SK-N-SH (cell line): ENCODE data around the gene PIR. TPM values are rescaled to one million over a fixed set of nuclear protein-coding genes. Genes with fewer than 3 reads are reported as not detected.

Source experiments
- CTCF ChIA-PET: fragments of 300-600, 350-600 bp; formaldehyde crosslinking; extraction: SDS; loops from one replicate; lab custom pipeline; 2021; lab: Yijun Ruan, JAX
- POLR2A ChIA-PET: fragments of 350-600 bp; sonication (Branson Sonifier 250); formaldehyde crosslinking; extraction: SDS; loops from one replicate; lab custom pipeline; 2020; ENCODE audit warnings: antibody characterized with exemption, inconsistent platforms; lab: Yijun Ruan, JAX
- DNase-seq: peaks from one replicate; pipeline ENCODE4 v3.0.0; 2012
- H2AFZ ChIP-seq: fragments of 200-600 bp; sonication (generic); 2 replicates; pipeline ENCODE4 v1.8.1; 2016; ENCODE audit warnings: antibody characterized with exemption, mild to moderate bottlenecking, low read depth
- H3F3A ChIP-seq: fragments of 200-600 bp; sonication (generic); replicated peaks from 2 replicates; pipeline ENCODE3; 2016; ENCODE audit warnings: antibody characterized with exemption, mild to moderate bottlenecking; ENCODE audit not compliant: insufficient read depth
- H3K27ac ChIP-seq, 2 experiments: fragments of 200-500 bp in 1 of 2; fragments of 200-600 bp in 1 of 2; sonication (Bioruptor generic) in 1 of 2; sonication (generic), shearing (Covaris generic) in 1 of 2; 2 replicates each; pipeline versions ENCODE4 v1.5.1 to v1.6.1; 2014 to 2016; ENCODE audit warnings: low read depth in 2 of 2, inconsistent platforms in 1 of 2, low read length in 1 of 2, mild to moderate bottlenecking in 1 of 2, mixed read lengths in 1 of 2
- H3K27me3 ChIP-seq: fragments of 200-600 bp; sonication (generic), shearing (Covaris generic); 2 replicates; pipeline ENCODE4 v1.6.1; 2016; ENCODE audit warnings: mixed run types; ENCODE audit not compliant: insufficient read depth
- H3K36me3 ChIP-seq, 2 experiments: fragments of 200-500 bp in 1 of 2; fragments of 200-600 bp in 1 of 2; sonication (Bioruptor generic) in 1 of 2; sonication (generic) in 1 of 2; replicated peaks in 1 of 2; 2 replicates each; pipeline versions ENCODE3 to v1.5.1; 2014 to 2016; ENCODE audit warnings: low read length in 1 of 2, mild to moderate bottlenecking in 1 of 2; ENCODE audit not compliant: insufficient read depth in 2 of 2, control insufficient read depth in 1 of 2
- H3K4me1 ChIP-seq, 2 experiments: fragments of 200-500 bp in 1 of 2; fragments of 200-600 bp in 1 of 2; sonication (Bioruptor generic) in 1 of 2; sonication (generic), shearing (Covaris generic) in 1 of 2; 2 replicates each; pipeline versions ENCODE4 v1.5.1 to v1.6.1; 2014 to 2016; ENCODE audit warnings: low read depth in 1 of 2, low read length in 1 of 2, mixed run types in 1 of 2; ENCODE audit not compliant: insufficient read depth in 2 of 2, control insufficient read depth in 1 of 2
- H3K4me2 ChIP-seq: fragments of 200-600 bp; sonication (generic), shearing (Covaris generic); 2 replicates; pipeline ENCODE4 v1.6.1; 2017; ENCODE audit warnings: mixed run types
- H3K4me3 ChIP-seq, 2 experiments: fragments of 200-500 bp in 1 of 2; fragments of 200-600 bp in 1 of 2; sonication (Bioruptor generic) in 1 of 2; sonication (generic), shearing (Covaris generic) in 1 of 2; 2 replicates each; pipeline versions ENCODE4 v1.5.1 to v1.8.1; 2014 to 2016; ENCODE audit warnings: low read depth in 2 of 2, inconsistent platforms in 1 of 2, low read length in 1 of 2, mild to moderate bottlenecking in 1 of 2, mixed read lengths in 1 of 2, moderate library complexity in 1 of 2
- H3K79me2 ChIP-seq: fragments of 200-600 bp; sonication (generic); 2 replicates; pipeline ENCODE4 v1.8.1; 2017; ENCODE audit warnings: mild to moderate bottlenecking; ENCODE audit not compliant: insufficient read depth
- H3K9ac ChIP-seq: fragments of 200-600 bp; sonication (generic); 2 replicates; pipeline ENCODE4 v1.6.1; 2017; ENCODE audit warnings: mixed run types
- H3K9me2 ChIP-seq: fragments of 200-600 bp; sonication (generic); 2 replicates; pipeline ENCODE4 v1.6.1; 2017; ENCODE audit warnings: mixed run types
- H3K9me3 ChIP-seq: fragments of 200-600 bp; sonication (generic); 2 replicates; pipeline ENCODE4 v1.6.1; 2017; ENCODE audit warnings: mixed run types, mild to moderate bottlenecking, moderate library complexity
- H4K20me1 ChIP-seq: fragments of 200-600 bp; sonication (generic); 2 replicates; pipeline ENCODE4 v1.6.1; 2017; ENCODE audit warnings: mild to moderate bottlenecking, mixed run types; ENCODE audit not compliant: insufficient read depth
- CHD2 ChIP-seq: fragments of 150-350 bp; IDR thresholded peaks from 2 replicates; pipeline ENCODE4 v1.6.1; 2018; ENCODE audit warnings: low read length; ENCODE audit not compliant: partially characterized antibody
- ELF1 ChIP-seq: IDR thresholded peaks from 2 replicates; pipeline ENCODE4 v1.4.0; 2012
- EZH2phosphoT487 ChIP-seq: fragments of 200-600 bp; sonication (generic); IDR thresholded peaks from 2 replicates; pipeline ENCODE4 v1.6.1; 2017; ENCODE audit warnings: low read depth, mixed run types, mild to moderate bottlenecking, antibody characterized with exemption, moderate library complexity, borderline replicate concordance
- FOSL2 ChIP-seq: IDR thresholded peaks from 2 replicates; pipeline ENCODE4 v1.4.0; 2012; ENCODE audit warnings: low read depth, mild to moderate bottlenecking, moderate library complexity, borderline replicate concordance
- FOXJ3 ChIP-seq: sonication (generic); formaldehyde crosslinking; IDR thresholded peaks from 2 replicates; pipeline ENCODE4 v1.5.1; 2020; ENCODE audit warnings: mild to moderate bottlenecking, missing genetic modification reagents
- MEF2A ChIP-seq: IDR thresholded peaks from 2 replicates; pipeline ENCODE4 v1.4.0; 2012; ENCODE audit warnings: low read depth, borderline replicate concordance
- POLR2AphosphoS5 ChIP-seq: IDR thresholded peaks from 2 replicates; pipeline ENCODE4 v1.6.1; 2012; ENCODE audit warnings: low read depth, low read length
- RCOR1 ChIP-seq: fragments of 150-350 bp; IDR thresholded peaks from 2 replicates; pipeline ENCODE4 v1.6.1; 2017; ENCODE audit warnings: antibody characterized with exemption, low read length
- RXRA ChIP-seq: IDR thresholded peaks from 2 replicates; pipeline ENCODE4 v1.4.0; 2012; ENCODE audit warnings: low read depth, mild to moderate bottlenecking, borderline replicate concordance
- SMC3 ChIP-seq: IDR thresholded peaks from 2 replicates; pipeline ENCODE4 v1.6.1; 2012; ENCODE audit warnings: low read depth, low read length, improper control_type of control experiment
- TAF1 ChIP-seq: IDR thresholded peaks from 2 replicates; pipeline ENCODE4 v1.6.1; 2012; ENCODE audit warnings: low read depth, mild to moderate bottlenecking, low read length, moderate library complexity, borderline replicate concordance
- TEAD4 ChIP-seq: IDR thresholded peaks from 2 replicates; pipeline ENCODE4 v1.4.0; 2012; ENCODE audit warnings: mild to moderate bottlenecking, borderline replicate concordance; ENCODE audit not compliant: insufficient read depth
- USF2 ChIP-seq: fragments of 150-350 bp; IDR thresholded peaks from 2 replicates; pipeline ENCODE4 v1.6.1; 2017; ENCODE audit warnings: antibody characterized with exemption, low read length, low read depth, borderline replicate concordance
- WGBS: methylation state at CpG from one replicate; pipeline ENCODE4 v1.1.6; 2017; ENCODE audit warnings: low lambda C conversion rate; 5-methylcytosine and 5-hydroxymethylcytosine counted together
- polyA plus RNA-seq, 3 experiments: library from polyadenylated mRNA; depleted of rRNA; stranded (reverse); fragments of >200 nt; gene quantifications; 2 replicates each; pipeline ENCODE4 v1.2.3, GENCODE V29; 2012
- TF ChIP-seq, protein P1 (sequence below): IDR thresholded peaks from 2 replicates; pipeline ENCODE4 v1.4.0; 2012; ENCODE audit warnings: low read depth, borderline replicate concordance
- TF ChIP-seq, protein P2 (sequence below): fragments of 200-600 bp; sonication (generic); IDR thresholded peaks from 2 replicates; pipeline ENCODE4 v1.6.1; 2017; ENCODE audit warnings: antibody characterized with exemption, mild to moderate bottlenecking, moderate library complexity
- TF ChIP-seq, protein P3 (sequence below): IDR thresholded peaks from 2 replicates; pipeline ENCODE4 v1.4.0; 2012; ENCODE audit warnings: low read depth

PIR gene
- polyA plus RNA-seq, 1 of the 3 experiments (the other 2 are of a cell fraction) = 12.3 TPM

DNA sequence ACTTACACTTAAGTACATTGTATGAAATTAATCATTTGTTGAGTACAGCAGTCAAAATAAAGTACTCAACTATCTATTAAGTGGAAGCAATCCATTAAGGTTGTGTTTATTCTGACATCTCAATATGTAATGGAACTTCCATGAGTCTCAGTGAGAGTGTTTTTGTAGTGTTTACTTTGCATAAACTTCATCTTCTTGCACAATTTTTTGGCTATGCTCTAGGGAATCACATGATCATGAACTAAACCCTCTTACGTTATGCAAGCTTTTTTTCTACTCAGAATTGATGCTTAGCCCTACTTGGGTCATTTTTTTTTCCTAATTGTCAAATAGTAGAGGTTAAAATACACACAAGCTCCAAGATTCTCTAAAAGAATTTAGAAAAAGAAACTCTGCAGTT lies 136.7 kb downstream of the PIR start:
- Histone ChIP-seq H3F3A (no peaks in the 10 kb centered on the region), H3K9ac (no peak overlapping the region), H3K9me2 (no peaks in the 10 kb centered on the region), H3K79me2 (no peaks in the 10 kb centered on the region), H4K20me1 (no peaks in the 10 kb centered on the region), H3K27me3 (no peaks in the 10 kb centered on the region), H3K4me2 (no peak overlapping the region), H3K9me3 (no peaks in the 10 kb centered on the region), H3K4me1 (no peaks in the 10 kb centered on the region), H3K27ac (no peak overlapping the region), H2AFZ (0 out of 2 replicates have a peak overlapping the region, but pooled peaks have one; percentile 14), H3K4me3 (no peak overlapping the region), H3K36me3 (no peaks in the 10 kb centered on the region)
- WGBS = 67% methylated on average over 1 of the region's 1 CpG
- ChIA-PET POLR2A (no interaction called here), CTCF (interaction anchor here (1.2 kb wide), 1 partner anchor 10 kb away, joined by 4 read pairs; no protein-coding TSS in a partner anchor)
- TF ChIP-seq POLR2AphosphoS5 (no peak), TEAD4 (no peak), ELF1 (no peak), FOXJ3 (CRISPR knock-in tag) (no peak), FOSL2 (no peak), EZH2phosphoT487 (no peak), RXRA (no peak), USF2 (no peak), CHD2 (no peak), MEF2A (no peak), SMC3 (no peak), RCOR1 (no peak), TAF1 (no peak)
- TF ChIP-seq, protein P1, sequence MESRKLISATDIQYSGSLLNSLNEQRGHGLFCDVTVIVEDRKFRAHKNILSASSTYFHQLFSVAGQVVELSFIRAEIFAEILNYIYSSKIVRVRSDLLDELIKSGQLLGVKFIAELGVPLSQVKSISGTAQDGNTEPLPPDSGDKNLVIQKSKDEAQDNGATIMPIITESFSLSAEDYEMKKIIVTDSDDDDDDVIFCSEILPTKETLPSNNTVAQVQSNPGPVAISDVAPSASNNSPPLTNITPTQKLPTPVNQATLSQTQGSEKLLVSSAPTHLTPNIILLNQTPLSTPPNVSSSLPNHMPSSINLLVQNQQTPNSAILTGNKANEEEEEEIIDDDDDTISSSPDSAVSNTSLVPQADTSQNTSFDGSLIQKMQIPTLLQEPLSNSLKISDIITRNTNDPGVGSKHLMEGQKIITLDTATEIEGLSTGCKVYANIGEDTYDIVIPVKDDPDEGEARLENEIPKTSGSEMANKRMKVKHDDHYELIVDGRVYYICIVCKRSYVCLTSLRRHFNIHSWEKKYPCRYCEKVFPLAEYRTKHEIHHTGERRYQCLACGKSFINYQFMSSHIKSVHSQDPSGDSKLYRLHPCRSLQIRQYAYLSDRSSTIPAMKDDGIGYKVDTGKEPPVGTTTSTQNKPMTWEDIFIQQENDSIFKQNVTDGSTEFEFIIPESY = no peak
- TF ChIP-seq, protein P2, sequence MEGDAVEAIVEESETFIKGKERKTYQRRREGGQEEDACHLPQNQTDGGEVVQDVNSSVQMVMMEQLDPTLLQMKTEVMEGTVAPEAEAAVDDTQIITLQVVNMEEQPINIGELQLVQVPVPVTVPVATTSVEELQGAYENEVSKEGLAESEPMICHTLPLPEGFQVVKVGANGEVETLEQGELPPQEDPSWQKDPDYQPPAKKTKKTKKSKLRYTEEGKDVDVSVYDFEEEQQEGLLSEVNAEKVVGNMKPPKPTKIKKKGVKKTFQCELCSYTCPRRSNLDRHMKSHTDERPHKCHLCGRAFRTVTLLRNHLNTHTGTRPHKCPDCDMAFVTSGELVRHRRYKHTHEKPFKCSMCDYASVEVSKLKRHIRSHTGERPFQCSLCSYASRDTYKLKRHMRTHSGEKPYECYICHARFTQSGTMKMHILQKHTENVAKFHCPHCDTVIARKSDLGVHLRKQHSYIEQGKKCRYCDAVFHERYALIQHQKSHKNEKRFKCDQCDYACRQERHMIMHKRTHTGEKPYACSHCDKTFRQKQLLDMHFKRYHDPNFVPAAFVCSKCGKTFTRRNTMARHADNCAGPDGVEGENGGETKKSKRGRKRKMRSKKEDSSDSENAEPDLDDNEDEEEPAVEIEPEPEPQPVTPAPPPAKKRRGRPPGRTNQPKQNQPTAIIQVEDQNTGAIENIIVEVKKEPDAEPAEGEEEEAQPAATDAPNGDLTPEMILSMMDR = no peak
- TF ChIP-seq, protein P3, sequence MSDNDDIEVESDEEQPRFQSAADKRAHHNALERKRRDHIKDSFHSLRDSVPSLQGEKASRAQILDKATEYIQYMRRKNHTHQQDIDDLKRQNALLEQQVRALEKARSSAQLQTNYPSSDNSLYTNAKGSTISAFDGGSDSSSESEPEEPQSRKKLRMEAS = no peak
- DNase-seq = no peak
